GM12865 (cell line): ENCODE data around the gene ABCC8.
"Not testable (repeated sequence)": the region's sequence is repeated elsewhere in the genome, so short reads cannot be mapped to it uniquely, and the experiment has no call there.

ENCODE experiments used
- DNase-seq: peaks from one replicate; pipeline ENCODE4 v3.0.0; 2010; ENCODE audit warnings: low read depth
- H3K4me3 ChIP-seq: 2 replicates; pipeline ENCODE4 v1.5.1; 2011; ENCODE audit warnings: mild to moderate bottlenecking, low read depth, low read length, control low read depth
- TF ChIP-seq, protein P1 (sequence below): IDR thresholded peaks from 2 replicates; pipeline ENCODE4 v1.5.1; 2011; ENCODE audit warnings: low read length, control low read depth, low read depth, inconsistent platforms; ENCODE audit not compliant: insufficient read depth; ENCODE audit errors: missing control alignments

ABCC8 gene

DNA sequence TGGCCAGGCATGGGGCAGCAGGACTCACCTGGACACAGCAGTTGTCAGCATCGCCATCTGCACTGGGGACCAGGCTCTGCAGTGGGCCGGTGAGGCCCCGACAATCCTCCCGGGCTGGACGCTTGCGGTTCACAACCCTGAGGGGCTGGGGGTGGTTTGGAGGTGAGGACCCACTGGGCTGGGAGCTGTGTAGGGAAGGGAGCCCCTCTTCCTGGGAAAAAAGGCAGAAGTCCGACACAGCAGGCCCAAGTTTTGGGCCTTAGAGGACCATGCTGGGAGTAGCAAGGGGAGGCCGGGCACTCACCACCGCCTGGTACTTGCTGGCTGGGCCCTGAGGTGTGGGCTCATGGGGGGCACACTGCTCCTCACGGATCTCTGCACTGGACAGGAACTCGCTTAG, 48.4 kb downstream of the ABCC8 start:
- no peak for DNase-seq
- no peak overlapping the region for H3K4me3 ChIP-seq
- TF ChIP-seq, protein P1, sequence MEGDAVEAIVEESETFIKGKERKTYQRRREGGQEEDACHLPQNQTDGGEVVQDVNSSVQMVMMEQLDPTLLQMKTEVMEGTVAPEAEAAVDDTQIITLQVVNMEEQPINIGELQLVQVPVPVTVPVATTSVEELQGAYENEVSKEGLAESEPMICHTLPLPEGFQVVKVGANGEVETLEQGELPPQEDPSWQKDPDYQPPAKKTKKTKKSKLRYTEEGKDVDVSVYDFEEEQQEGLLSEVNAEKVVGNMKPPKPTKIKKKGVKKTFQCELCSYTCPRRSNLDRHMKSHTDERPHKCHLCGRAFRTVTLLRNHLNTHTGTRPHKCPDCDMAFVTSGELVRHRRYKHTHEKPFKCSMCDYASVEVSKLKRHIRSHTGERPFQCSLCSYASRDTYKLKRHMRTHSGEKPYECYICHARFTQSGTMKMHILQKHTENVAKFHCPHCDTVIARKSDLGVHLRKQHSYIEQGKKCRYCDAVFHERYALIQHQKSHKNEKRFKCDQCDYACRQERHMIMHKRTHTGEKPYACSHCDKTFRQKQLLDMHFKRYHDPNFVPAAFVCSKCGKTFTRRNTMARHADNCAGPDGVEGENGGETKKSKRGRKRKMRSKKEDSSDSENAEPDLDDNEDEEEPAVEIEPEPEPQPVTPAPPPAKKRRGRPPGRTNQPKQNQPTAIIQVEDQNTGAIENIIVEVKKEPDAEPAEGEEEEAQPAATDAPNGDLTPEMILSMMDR, result no peak

DNA sequence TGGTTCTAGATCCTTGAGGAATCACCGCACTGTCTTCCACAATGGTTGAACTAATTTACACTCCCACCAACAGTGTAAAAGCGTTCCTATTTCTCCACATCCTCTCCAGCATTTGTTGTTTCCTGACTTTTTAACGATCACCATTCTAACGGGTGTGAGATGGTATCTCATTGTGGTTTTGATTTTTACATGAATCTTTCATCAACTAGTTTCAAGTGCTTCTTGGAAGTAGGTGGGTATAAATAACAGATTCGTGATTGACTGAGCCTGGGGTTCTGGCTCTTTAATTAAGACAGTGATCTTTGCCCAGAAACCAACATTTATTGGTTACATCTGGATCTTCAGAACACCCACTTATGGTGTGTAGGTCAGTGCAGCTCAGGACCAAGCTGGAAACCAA, 50.4 kb downstream of the ABCC8 start:
- H3K4me3 ChIP-seq, DNase-seq: not testable (repeated sequence)

DNA sequence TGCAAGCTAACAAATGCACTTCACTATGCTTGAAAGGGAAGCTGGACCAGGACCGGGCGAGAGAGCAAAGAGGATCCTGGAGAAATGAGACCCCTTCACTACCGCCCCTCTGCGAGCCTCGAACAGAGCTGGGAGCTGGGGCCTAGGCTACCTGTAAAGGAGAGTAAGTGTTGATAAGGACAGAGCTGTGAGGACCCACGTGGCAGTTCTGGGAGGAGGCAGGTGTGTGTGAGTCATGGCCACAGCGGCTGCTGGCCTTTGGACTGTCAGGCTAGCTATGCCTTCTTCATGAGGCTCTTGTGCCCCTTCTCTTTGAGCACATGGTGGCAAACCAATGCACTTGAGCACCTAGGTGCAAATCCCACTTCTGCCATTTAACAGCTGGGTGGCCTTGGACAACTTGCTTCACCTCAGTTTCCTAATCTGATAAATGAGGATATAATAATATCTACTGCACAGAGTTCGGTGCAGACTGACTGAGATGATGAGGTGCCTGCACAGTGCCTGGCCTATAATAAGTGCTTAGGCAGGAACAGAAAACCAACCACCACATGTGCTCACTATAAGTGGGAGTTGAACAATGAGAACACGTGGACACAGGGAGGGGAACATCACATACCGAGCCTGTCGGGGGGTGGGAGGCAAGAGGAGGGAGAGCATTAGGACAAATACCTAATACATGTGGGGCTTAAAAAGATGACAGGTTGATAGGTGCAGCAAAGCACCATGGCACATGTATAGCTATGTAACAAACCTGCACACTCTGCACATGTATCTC, 52.9 kb downstream of the ABCC8 start:
- DNase-seq, result no peak
- TF ChIP-seq, protein P1, result no peak
- no peak overlapping the region for H3K4me3 ChIP-seq

DNA sequence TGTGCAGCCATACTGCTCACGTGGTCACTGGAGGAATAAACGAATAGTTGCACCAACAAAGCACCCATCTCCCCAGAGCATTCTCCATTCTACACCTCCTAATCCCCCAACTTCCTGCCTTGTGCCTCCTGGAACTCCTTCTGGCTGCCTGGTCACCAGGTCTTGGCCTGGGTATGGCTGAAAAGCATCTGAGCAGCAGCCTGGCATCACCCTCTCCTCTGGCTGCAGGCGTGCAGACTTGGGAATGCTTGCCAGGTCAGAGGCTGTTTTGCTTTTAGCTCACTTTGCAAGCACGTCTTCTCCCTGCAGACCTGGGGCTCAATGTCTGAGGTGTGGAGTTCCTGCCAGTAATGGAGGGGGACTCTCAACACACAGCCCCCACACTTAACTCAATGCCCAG, 54.9 kb downstream of the ABCC8 start:
- DNase-seq, result no peak
- H3K4me3 ChIP-seq, result no peak overlapping the region
- TF ChIP-seq, protein P1, result no peak

DNA sequence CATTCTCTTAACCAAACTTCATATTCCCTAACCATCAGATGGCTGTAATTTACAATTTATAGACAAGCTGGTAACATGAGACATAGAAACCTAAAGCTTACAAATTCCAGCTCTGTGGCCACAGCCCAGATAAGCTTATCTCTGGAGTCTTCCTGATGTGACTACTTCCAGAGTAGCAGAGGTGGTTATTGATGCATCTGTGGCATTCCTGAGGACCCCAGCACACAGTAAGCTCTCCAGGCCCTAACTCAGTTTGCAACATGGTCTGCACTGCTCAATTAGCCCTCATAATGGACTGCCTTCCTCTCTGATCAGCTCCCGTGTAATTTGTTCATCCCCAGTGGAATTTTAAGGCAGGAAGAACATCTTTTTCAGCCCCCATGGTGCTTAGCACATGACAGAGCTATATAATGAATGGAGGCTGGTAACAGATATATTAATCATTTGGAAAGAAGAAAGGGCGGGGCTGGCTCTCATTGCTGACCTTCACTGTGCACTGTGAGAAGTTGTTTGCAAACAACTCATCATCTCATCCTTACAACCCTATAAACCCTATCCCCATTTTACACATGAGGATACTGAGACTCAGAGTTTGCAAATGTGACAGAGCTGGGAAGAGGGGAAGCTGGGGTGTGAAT, 58.1 kb downstream of the ABCC8 start:
- no peak for DNase-seq
- TF ChIP-seq, protein P1, result no peak
- H3K4me3 ChIP-seq, result no peak overlapping the region

DNA sequence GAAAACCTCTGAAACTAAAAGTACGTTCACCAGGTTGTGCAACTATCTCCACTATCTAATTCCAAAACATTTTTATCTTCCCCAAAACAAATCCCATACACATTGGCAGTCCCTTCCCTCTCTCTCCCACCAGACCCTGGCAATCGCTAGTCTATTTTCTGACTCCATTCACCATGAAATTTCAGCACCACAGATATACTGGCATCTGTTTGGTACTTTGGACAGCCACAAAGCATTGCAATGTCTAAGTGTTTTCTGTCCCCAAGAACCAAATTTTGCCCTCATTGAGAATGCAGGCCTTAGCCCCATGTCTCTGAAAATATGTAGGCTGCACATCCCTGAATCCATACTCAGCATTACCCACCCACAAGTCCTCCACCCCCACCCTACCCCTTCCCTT, 60.2 kb downstream of the ABCC8 start:
- DNase-seq, result no peak
- H3K4me3 ChIP-seq, result no peak overlapping the region
- TF ChIP-seq, protein P1, result no peak

DNA sequence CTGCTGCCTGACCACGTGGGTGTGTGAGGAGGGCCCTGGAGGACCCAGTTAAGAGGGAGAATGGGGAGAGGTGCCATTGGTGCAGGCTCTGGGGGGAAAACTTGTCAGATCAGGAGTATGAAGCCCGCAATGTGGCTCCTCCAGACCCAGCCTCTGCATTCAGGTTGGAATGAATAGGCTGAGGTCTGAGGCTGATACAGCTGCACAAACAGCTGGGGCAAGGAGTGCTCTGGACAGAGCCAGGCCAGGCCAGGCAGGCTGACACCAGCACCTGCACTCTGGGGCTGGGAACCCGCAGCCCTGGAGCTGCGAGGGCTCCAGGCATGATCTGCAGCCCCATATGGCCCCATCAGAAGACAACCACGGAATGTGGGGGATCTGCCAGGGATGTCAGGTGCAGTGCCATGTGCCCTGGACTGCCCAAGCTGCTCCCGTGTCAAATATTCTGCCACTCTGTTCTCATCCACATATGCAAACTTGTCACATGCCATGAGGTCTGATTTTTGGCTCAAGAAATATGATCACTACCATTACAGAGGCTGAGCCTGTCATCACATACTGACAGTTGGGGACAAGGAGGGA, 61.0 kb downstream of the ABCC8 start:
- TF ChIP-seq, protein P1, result no peak
- no peak overlapping the region for H3K4me3 ChIP-seq
- DNase-seq, result no peak
